ENCODE results near the gene EARS2. TPM values are rescaled to one million over a fixed set of nuclear protein-coding genes. Genes with fewer than 3 reads are reported as not detected.

EARS2 gene
- total and polyA plus RNA-seq, 10 of the 15 experiments (the other 5 are each of a cell fraction or from before 2014, with no cell fraction given) = 12.9 to 65.9 (median 33.5) TPM

GRCh38 chr16:23523321-23523720, 33.8 kb downstream of the EARS2 start (continued):
- TF ChIP-seq NKRF (conservative IDR thresholded peaks at IDR 0.05) = no peak
- no peak for TF ChIP-seq EP300 (IDR thresholded peaks at IDR 0.05; ENCODE audit: borderline replicate concordance in 1 of 2, control insufficient read depth in 1 of 2, low read depth in 2 of 2, low read length in 2 of 2)
- no peak for TF ChIP-seq NFYA (IDR thresholded peaks at IDR 0.05; ENCODE audit: borderline replicate concordance, low read depth, low read length)
- no peak for TF ChIP-seq ZNF217 (IDR thresholded peaks at IDR 0.05)
- no peak for TF ChIP-seq MXI1 (IDR thresholded peaks at IDR 0.05; ENCODE audit: low read depth, low read length)
- no peak for TF ChIP-seq CREM (IDR thresholded peaks at IDR 0.05; ENCODE audit: low read depth)
- TF ChIP-seq ZBED1 (IDR thresholded peaks at IDR 0.05; ENCODE audit: borderline replicate concordance) = no peak

- Histone ChIP-seq H3K27me3 (replicated peaks in 1 of 2; ENCODE audit: control insufficient read depth in 2 of 2, insufficient read depth in 2 of 2, low read length in 1 of 2) (no peaks in the 10 kb centered on the region), H4K20me1 (ENCODE audit: control insufficient read depth, insufficient read depth) (no peaks in the 10 kb centered on the region), H3K4me3 (no peak overlapping the region), H3K79me2 (ENCODE audit: control insufficient read depth, insufficient read depth, low read length) (no peaks in the 10 kb centered on the region), H3K9ac (ENCODE audit: control insufficient read depth, insufficient read depth, low read length) (no peak overlapping the region), H3K4me2 (ENCODE audit: control insufficient read depth, insufficient read depth) (no peak overlapping the region), H2AFZ (ENCODE audit: control insufficient read depth, low read depth, low read length) (no peak overlapping the region), H3K27ac (ENCODE audit: control insufficient read depth, insufficient read depth) (no peak overlapping the region), H3K4me1 (ENCODE audit: control insufficient read depth, insufficient read depth, low read length) (peaks cover 28% of the 10 kb centered on the region), H3K9me3 (replicated peaks; ENCODE audit: control insufficient read depth, insufficient read depth, low read length) (no peaks in the 10 kb centered on the region), H3K36me3 (ENCODE audit: control insufficient read depth in 2 of 2, insufficient read depth in 2 of 2, low read length in 1 of 2) (peaks cover 13 to 22% of the 10 kb centered on the region in 2 experiments)
- no TSS peak for BruUV-seq (replicated peaks)
- ChIA-PET POLR2A (no interaction called here), RAD21 (ENCODE audit: unreplicated experiment) (no interaction called here), SMC1A (ENCODE audit: uncharacterized antibody, unreplicated experiment) (interaction anchor here (6.8 kb wide), 1 partner anchor 15 kb away, joined by 48 read pairs; no protein-coding TSS in a partner anchor), CTCF (interaction anchor here (1.0 to 1.3 kb wide), 2 partner anchors 16 to 18 kb away, joined by 3 read pairs; no protein-coding TSS in a partner anchor)
- no peak for ATAC-seq
- no peak for FAIRE-seq
- in situ Hi-C loops (cut with MboI) (no loop called here), intact Hi-C loops (cut with micrococcal nuclease; ENCODE audit: unreplicated experiment) (no loop called here)
- TF ChIP-seq ESRRA (IDR thresholded peaks at IDR 0.05; ENCODE audit: low read length) = no peak
- TF ChIP-seq SUPT20H (IDR thresholded peaks at IDR 0.05; ENCODE audit: borderline replicate concordance, control insufficient read depth, low read depth, low read length) = no peak
- TF ChIP-seq USF2 (IDR thresholded peaks at IDR 0.05; ENCODE audit: borderline replicate concordance, low read depth, low read length) = no peak
- TF ChIP-seq NBN (IDR thresholded peaks at IDR 0.05) = no peak
- TF ChIP-seq NFYA (IDR thresholded peaks at IDR 0.05; ENCODE audit: borderline replicate concordance, low read depth, low read length) = no peak
- no peak for TF ChIP-seq SKIL (IDR thresholded peaks at IDR 0.05; ENCODE audit: low read depth, poor library complexity, severe bottlenecking)
- no peak for TF ChIP-seq SP1 (IDR thresholded peaks at IDR 0.05; ENCODE audit: low read depth, low read length)
- no peak for DNase-seq (ENCODE audit: low read depth, low spot score)
- WGBS (ENCODE audit: insufficient coverage, insufficient replicate concordance, low lambda C conversion rate, missing lambda C conversion rate) = 99% methylated on average over 4 of the region's 4 CpGs
These were observed 35.2 kb downstream of the EARS2 start for GRCh38 chr16:23521965-23522364.

All from GM12878 (cell line).